PFSK-1 (cell line): ENCODE measurements around the gene TNFSF8.

Experiments
- FOXP2 ChIP-seq: optimal IDR thresholded peaks from 2 replicates; pipeline ENCODE3; 2011; ENCODE audit warnings: borderline replicate concordance, control low read depth, inconsistent platforms; ENCODE audit not compliant: insufficient read depth; ENCODE audit errors: extremely low read length, extremely low read depth
- POLR2AphosphoS5 ChIP-seq: IDR thresholded peaks from 2 replicates; pipeline ENCODE4 v1.6.1; 2012; ENCODE audit warnings: low read depth, mild to moderate bottlenecking, control low read depth, low read length, moderate library complexity
- SIN3A ChIP-seq: IDR thresholded peaks from 2 replicates; pipeline ENCODE4 v1.6.1; 2012; ENCODE audit warnings: mild to moderate bottlenecking, low read length, moderate library complexity, borderline replicate concordance; ENCODE audit not compliant: insufficient read depth
- TAF1 ChIP-seq: IDR thresholded peaks from 2 replicates; pipeline ENCODE4 v1.6.1; 2012; ENCODE audit warnings: low read length, control low read depth, borderline replicate concordance; ENCODE audit not compliant: insufficient read depth
- TF ChIP-seq, protein P1 (sequence below), 2 experiments: IDR thresholded peaks; 2 replicates each; pipeline versions ENCODE4 v1.6.1 to v1.8.0; 2011 to 2012; ENCODE audit warnings: low read depth in 2 of 2, low read length in 2 of 2, control low read depth in 1 of 2, inconsistent platforms in 1 of 2, mild to moderate bottlenecking in 1 of 2, moderate library complexity in 1 of 2; ENCODE audit not compliant: insufficient read depth in 1 of 2

TNFSF8 gene

DNA sequence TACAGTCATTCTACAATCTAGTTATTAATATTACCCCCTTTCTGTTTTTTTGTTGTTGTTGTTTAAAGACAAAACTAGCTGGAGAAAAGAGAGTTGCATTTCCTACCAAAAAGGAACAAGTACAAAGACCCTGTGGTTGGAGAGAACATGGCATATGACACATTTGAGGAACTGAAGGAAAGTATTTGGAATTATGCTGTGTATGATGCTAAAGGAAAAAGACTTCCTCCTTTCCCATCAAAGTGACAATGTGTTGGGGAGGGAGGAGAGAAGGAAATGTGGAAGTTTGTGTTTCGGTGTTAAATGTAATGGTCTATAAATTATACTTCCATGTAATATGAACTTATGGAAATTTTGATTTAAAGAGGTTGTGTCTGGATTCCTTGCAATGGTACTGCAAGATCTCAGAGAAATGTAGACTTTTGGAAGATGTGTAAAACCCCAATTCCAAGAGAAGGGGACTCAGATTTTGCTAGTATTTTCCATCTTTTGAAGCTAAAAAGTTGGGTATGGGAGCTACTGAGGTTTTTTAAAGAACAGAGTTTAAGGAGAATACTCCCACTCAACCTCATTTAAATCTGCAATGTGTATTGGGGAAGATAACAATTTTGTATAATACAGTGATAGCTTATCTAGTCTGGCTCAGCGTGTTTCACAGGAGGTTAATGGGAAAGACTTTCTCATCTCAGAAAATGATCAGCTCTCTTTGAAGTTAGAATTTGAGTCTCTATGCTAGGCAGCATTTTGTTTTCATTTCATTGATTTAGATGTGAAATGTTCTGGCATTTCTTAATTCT, 15.4 kb upstream of the TNFSF8 start:
- TF ChIP-seq, protein P1, sequence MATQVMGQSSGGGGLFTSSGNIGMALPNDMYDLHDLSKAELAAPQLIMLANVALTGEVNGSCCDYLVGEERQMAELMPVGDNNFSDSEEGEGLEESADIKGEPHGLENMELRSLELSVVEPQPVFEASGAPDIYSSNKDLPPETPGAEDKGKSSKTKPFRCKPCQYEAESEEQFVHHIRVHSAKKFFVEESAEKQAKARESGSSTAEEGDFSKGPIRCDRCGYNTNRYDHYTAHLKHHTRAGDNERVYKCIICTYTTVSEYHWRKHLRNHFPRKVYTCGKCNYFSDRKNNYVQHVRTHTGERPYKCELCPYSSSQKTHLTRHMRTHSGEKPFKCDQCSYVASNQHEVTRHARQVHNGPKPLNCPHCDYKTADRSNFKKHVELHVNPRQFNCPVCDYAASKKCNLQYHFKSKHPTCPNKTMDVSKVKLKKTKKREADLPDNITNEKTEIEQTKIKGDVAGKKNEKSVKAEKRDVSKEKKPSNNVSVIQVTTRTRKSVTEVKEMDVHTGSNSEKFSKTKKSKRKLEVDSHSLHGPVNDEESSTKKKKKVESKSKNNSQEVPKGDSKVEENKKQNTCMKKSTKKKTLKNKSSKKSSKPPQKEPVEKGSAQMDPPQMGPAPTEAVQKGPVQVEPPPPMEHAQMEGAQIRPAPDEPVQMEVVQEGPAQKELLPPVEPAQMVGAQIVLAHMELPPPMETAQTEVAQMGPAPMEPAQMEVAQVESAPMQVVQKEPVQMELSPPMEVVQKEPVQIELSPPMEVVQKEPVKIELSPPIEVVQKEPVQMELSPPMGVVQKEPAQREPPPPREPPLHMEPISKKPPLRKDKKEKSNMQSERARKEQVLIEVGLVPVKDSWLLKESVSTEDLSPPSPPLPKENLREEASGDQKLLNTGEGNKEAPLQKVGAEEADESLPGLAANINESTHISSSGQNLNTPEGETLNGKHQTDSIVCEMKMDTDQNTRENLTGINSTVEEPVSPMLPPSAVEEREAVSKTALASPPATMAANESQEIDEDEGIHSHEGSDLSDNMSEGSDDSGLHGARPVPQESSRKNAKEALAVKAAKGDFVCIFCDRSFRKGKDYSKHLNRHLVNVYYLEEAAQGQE (IDR thresholded peaks at IDR 0.05; ENCODE audit: insufficient read depth in 1 of 2, low read depth in 2 of 2, low read length in 2 of 2) = no peak
- TF ChIP-seq SIN3A = no peak
- no peak for TF ChIP-seq FOXP2
- TF ChIP-seq TAF1 = no peak
- TF ChIP-seq POLR2AphosphoS5 = no peak

DNA sequence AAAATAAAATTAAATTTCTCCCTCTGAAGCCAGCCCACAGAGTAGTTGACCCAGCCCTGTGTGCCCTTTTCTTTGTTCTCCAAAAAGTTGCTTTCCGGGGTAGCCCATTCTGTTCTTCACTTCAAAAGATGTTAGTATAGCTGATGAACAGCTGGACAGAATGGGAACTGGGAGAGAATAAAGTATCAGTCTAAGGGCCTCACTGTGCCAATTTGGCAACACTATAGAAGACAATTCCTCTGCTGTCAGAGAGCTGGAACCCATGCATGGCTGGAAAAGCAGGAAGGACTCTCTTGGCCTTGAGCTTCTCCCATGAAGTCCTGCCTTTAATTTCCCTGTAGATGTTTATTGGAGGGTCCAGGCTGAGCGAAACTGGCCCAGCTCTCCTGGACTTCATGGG, 11.0 kb upstream of the TNFSF8 start:
- TF ChIP-seq, protein P1 (IDR thresholded peaks at IDR 0.05; ENCODE audit: insufficient read depth in 1 of 2, low read depth in 2 of 2, low read length in 2 of 2) = no peak
- TF ChIP-seq TAF1 (no peak), SIN3A (no peak), FOXP2 (no peak), POLR2AphosphoS5 (no peak)

DNA sequence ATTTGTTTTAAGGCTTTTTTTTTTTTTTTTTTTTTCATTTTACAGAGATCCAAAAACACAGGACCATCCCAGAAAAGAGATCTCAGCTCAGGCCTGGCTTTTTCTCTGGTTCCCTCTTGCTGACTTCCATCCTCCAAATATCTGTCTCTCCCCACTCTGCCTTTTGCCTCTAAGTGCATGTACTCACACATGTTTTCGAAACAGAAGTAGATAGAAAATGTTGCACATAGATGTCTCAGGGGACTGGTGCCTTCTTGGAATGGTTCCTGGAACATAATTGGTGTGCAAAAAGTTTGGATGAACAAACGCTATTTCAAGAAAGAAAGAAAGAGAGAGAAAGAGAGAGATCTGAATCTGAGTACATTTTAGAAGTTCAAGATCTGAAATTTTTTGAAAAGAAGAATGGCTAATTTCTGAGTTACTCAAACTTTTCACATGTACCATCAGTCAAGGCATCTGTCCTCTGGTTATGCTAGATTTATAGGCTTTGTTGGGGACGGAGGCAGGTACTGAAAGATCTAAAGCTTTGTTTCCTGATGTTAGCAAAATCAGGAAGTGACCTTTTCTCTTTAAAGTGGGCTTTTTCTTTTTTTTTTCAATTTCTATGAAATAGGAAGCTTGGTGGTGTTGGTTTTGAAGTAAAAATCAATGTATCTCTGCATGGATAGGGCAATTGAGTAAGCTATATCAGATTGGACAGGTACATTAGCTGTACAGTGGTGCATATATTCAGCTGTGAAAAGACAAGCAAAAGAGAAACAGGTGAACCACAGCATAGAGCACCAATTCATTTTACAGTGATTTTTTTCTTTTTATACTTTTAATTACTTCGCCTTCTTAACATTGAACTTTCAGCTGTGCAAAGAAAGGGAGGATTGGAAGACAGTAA, 8.5 kb upstream of the TNFSF8 start:
- TF ChIP-seq, protein P1 (IDR thresholded peaks at IDR 0.05; ENCODE audit: insufficient read depth in 1 of 2, low read depth in 2 of 2, low read length in 2 of 2) = no peak
- no peak for TF ChIP-seq TAF1

DNA sequence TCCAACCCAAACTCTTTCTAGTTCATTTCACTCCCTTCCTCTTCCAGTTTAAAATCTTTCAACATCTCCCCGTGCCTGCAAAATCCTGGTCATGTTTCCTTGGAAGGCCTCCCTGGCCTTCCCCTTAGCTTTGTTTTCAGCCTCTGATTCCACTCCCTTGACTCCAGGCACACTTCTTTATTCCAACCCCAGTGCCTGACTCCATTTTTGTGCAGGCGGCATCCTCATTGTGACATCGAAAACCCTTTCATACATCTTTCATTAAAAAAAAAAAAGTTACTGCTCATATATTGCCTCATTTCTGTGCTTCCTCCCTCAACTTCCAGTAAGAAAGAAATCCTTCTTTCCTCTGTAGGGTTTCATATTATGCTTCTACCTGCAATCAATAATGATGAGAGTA, 7.1 kb upstream of the TNFSF8 start:
- TF ChIP-seq, protein P1 (IDR thresholded peaks at IDR 0.05; ENCODE audit: insufficient read depth in 1 of 2, low read depth in 2 of 2, low read length in 2 of 2) = no peak
- TF ChIP-seq FOXP2 = no peak
- TF ChIP-seq TAF1 = no peak
- TF ChIP-seq POLR2AphosphoS5 = no peak
- no peak for TF ChIP-seq SIN3A
